ENCODE data around the gene DSCAML1.

The DSCAML1 gene

GRCh38 chr11:117654281-117655255 lies 142.4 kb downstream of the DSCAML1 start:
- FAIRE-seq (no peak), DNase-seq (ENCODE audit: insufficient read length, low spot score) (no peak)
- no peak for TF ChIP-seq CTCF (IDR thresholded peaks at IDR 0.05; ENCODE audit: insufficient read depth, missing control alignments)

GRCh38 chr11:117652521-117652920 lies 144.5 kb downstream of the DSCAML1 start:
- no peak for TF ChIP-seq CTCF (IDR thresholded peaks at IDR 0.05; ENCODE audit: insufficient read depth, missing control alignments)

GRCh38 chr11:117649296-117650055 lies 147.5 kb downstream of the DSCAML1 start:
- FAIRE-seq (no peak), DNase-seq (ENCODE audit: insufficient read length, low spot score) (no peak)
- no peak for TF ChIP-seq CTCF (IDR thresholded peaks at IDR 0.05; ENCODE audit: insufficient read depth, missing control alignments)

More at GRCh38 chr11:117652521-117652920, 144.5 kb downstream of the DSCAML1 start:
- DNase-seq (ENCODE audit: insufficient read length, low spot score): no peak
- no peak for FAIRE-seq

- FAIRE-seq (no peak), DNase-seq (ENCODE audit: insufficient read length, low spot score) (no peak)
- no peak for TF ChIP-seq CTCF (IDR thresholded peaks at IDR 0.05; ENCODE audit: insufficient read depth, missing control alignments)
Measured at GRCh38 chr11:117647872-117648271, 149.1 kb downstream of the DSCAML1 start.

- no peak for TF ChIP-seq CTCF (IDR thresholded peaks at IDR 0.05; ENCODE audit: insufficient read depth, missing control alignments)
- DNase-seq (ENCODE audit: insufficient read length, low spot score): no peak
- no peak for FAIRE-seq
Measured at GRCh38 chr11:117647207-117647606, 149.8 kb downstream of the DSCAML1 start.

GRCh38 chr11:117646411-117646810 lies 150.6 kb downstream of the DSCAML1 start:
- TF ChIP-seq CTCF (IDR thresholded peaks at IDR 0.05; ENCODE audit: insufficient read depth, missing control alignments): no peak
- FAIRE-seq (no peak), DNase-seq (ENCODE audit: insufficient read length, low spot score) (no peak)

All from D721Med (cell line).